GM19099 (cell line): ENCODE data around the gene ATP6V0B.
A peak's percentile ranks its signal among the peaks of the same experiment; 100 is the strongest.

Source experiments
- POLR2A ChIP-seq: IDR thresholded peaks from 3 replicates; pipeline ENCODE4 v1.6.1; 2011; ENCODE audit warnings: low read depth; ENCODE audit not compliant: insufficient read length; ENCODE audit errors: extremely low read depth

The ATP6V0B gene

DNA sequence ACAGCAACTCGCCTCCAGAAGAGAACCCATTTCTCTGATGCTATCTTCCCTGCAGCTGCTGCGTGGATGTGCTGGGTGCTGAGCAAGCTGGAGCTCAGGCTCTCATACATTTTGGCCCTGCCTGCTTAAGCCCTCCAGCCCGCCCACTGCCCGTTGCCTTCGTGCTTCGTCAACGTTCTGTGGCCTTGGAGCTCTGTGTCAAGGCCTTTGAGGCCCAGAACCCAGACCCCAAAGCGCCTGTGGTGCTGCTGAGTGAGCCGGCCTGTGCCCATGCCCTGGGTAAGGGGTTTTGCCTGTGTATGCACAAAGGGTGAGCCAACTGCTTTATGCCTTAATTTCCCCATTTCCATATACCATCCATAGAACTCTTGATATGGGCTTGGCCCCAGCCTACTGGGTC is 3.8 kb upstream of the ATP6V0B start:
- no peak for TF ChIP-seq POLR2A

DNA sequence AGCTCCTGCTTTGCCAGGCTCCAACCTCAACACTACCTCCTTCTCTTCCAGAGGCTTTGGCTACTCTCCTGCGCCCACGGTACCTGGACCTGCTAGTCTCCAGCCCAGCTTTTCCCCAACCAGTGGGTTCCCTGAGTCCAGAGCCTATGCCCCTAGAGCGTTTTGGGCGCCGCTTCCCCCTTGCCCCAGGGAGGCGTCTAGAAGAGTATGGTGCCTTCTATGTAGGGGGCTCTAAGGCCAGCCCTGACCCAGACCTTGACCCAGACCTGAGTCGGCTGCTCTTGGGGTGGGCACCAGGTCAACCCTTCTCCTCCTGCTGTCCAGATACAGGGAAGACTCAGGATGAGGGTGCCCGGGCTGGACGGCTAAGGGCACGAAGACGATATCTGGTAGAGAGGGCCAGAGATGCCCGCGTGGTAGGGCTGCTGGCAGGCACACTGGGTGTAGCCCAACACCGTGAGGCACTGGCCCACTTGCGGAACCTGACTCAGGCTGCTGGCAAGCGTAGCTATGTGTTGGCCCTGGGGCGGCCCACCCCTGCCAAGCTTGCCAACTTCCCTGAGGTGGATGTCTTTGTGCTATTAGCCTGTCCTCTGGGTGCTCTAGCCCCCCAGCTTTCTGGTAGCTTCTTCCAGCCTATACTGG is 3.3 kb upstream of the ATP6V0B start:
- TF ChIP-seq POLR2A: no peak

DNA sequence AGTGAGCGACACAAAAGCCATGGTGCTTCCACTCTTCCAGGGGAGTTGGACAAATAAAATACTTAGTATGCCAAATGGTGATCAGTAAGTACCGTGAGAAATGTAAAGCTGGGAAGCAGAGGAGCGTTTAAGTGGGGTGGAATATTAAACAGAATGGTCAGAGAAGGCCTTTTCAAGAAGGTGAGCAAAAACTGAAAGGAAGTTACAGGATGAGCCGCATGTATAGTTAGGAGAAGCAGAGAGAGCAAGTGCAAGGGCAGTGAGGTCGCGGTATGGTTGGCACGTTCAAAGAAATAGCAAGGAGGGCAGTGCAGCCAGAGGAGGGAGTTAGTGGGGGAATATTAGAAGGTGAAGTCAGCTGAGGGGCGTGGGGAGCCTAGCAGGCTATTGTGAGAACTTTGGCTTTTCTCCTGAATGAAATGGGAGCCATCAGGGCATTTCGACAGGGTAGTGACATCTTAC is 748 bp upstream of the ATP6V0B start:
- no peak for TF ChIP-seq POLR2A

DNA sequence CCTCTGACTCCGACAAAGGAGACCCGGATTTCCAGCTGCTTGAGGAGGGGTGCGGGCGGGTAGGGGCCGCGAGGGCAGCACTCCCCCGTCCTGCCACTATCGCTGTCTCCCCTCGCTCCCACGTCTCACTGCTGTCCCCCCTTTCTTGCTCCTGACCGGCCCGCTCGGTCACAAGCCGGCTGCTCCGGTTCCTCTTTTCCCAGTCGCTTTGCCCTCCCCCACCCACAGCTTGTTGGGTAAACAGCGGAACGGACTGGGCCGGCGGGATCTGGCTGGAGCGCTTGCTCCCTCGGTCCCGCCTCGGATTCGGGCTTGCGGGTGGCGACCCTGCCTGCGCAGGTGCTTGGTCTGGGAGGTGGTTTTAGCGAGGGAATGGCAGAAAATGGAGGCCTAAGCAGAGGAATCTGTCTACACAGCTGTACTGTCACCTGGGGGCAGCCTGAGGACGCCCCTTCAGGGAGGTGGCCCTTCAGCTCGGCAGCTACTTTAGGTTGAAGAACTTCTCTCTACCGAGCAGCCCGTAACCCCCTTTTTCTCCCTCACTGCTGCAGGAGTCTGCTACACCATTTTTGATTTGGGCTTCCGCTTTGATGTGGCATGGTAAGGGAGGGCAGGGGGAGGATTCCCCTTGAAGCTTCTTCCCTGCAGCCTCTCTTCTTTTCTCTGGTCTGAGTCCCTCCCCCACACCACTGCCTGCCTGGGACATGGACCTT is 645 bp downstream of the ATP6V0B start:
- TF ChIP-seq POLR2A: no peak

DNA sequence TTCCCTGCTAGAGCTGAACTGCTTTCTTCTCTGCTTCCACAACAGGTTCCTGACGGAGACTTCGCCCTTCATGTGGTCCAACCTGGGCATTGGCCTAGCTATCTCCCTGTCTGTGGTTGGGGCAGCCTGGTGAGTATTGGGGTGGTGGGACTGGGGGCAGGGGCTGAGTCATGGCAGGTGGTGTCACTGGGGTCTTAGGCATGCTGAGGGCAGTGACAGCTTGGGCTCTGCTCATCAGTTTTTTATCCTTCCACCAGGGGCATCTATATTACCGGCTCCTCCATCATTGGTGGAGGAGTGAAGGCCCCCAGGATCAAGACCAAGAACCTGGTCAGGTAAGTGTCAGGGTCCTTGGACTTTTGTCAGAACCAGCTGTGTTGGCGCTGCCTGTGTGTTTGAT is 1.3 kb downstream of the ATP6V0B start:
- TF ChIP-seq POLR2A: no peak

DNA sequence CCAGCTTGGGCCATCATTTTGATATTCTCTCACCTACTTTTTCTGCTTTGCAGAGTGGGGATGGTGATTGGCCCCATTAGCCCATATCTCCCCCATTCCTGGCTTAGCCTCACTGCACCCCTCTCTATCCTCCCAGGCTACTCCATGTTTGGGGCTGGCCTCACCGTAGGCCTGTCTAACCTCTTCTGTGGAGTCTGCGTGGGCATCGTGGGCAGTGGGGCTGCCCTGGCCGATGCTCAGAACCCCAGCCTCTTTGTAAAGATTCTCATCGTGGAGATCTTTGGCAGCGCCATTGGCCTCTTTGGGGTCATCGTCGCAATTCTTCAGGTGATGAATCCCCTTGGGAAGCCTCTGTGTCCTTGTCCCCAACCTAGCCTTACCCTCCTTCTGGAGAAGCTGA is 2.1 kb downstream of the ATP6V0B start:
- no peak for TF ChIP-seq POLR2A

DNA sequence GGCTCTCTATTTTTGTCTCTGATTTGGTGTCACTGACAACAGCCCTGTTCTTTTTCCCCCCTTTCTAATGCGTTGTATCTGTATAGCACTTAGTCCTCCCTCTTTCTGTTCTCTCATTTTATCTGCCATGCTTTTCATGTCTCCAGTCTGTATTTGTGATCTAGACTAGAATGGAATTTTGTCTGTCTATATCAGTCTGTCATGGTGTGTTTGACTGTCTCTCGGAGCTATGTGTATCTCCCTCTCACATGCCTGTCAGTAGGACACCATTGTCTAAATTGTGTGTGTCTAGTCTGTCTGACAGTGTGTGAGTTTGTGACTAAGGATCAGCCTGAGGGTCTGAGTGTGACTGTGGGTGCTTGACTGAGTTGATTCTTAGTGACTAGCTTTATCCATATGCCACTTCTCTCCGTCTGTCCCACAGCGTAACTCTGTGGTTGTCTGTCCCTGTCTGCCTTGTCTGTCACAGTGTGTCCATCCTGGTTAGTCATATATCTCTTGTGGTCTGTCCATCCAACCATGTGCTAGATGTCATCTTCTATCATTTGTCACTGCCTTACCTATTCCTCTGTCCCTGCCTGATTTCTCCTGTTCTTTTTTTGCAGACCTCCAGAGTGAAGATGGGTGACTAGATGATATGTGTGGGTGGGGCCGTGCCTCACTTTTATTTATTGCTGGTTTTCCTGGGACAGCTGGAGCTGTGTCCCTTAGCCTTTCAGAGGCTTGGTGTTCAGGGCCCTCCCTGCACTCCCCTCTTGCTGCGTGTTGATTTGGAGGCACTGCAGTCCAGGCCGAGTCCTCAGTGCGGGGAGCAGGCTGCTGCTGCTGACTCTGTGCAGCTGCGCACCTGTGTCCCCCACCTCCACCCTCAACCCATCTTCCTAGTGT is 2.9 kb downstream of the ATP6V0B start:
- TF ChIP-seq POLR2A: no peak

DNA sequence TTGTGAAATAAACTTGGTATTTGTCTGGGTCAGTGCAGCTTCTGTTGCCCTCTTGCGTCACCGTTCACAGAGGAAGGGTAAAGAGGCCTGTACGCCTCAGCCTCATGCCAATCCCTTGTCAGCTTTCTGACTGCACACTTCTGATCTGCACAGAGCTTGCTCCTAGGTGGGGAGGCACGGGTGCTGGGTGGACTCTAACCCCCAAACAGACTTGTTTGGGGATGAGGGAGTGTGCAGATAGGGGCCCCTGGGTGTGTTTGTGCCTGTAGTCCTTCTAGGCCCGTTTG is 3.4 kb downstream of the ATP6V0B start:
- no peak for TF ChIP-seq POLR2A

DNA sequence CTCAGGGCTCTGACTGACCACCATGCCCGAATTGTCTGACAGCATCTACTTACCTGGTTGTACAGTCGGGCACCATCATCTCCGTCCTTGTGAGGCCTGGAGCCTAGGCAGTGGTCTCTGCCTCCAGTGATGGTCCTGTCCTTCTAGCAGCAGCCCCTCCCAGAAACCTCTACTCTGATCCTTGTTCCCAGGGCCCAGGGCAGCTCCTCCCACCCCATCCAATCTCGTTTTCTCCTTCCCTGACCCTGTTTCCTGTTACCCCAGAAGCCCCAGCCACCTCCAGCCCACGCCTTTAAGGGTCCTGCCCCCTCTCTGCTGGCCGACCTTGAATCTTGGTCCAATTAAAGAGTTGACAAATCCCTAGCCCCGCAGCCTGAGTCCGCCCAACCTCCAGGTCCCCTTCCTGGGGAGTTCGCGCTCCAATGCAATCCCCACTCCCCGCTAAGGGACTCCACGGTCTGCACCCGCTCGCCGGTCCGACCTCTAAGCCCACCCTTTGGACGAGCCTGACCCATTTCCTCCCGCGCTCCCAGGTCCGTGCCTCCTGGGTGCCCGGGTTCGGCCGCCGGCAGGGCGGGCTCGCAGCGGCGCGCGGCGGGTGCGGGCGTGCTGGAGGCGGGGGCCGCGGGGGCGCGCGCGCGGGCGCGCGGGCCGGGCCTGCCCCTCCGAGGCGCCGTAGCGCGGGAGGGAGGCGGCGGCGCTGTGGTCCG is 3.9 kb downstream of the ATP6V0B start, which contains the start of gene B4GALT2:
Gene B4GALT2, plus strand, starts transcription at position 660 of the 710 bp plus-strand sequence. CDS start 1,951 bp downstream, outside the sequence.
- TF ChIP-seq POLR2A: peak; percentile 15

DNA sequence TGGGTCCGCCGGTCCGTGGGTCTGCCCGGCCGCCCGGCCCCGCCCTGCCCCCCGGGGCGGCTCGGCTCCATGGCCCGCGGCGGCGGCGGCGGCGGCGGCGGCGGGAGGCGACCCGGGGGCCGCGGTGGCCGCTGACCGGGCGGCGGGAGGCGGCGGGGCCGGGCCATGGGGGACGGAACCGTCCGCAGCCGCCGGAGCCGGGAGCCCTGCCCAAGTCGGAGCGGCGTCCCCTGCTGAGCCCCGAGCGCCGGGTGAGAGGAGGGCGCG is 4.4 kb downstream of the ATP6V0B start:
- no peak for TF ChIP-seq POLR2A

DNA sequence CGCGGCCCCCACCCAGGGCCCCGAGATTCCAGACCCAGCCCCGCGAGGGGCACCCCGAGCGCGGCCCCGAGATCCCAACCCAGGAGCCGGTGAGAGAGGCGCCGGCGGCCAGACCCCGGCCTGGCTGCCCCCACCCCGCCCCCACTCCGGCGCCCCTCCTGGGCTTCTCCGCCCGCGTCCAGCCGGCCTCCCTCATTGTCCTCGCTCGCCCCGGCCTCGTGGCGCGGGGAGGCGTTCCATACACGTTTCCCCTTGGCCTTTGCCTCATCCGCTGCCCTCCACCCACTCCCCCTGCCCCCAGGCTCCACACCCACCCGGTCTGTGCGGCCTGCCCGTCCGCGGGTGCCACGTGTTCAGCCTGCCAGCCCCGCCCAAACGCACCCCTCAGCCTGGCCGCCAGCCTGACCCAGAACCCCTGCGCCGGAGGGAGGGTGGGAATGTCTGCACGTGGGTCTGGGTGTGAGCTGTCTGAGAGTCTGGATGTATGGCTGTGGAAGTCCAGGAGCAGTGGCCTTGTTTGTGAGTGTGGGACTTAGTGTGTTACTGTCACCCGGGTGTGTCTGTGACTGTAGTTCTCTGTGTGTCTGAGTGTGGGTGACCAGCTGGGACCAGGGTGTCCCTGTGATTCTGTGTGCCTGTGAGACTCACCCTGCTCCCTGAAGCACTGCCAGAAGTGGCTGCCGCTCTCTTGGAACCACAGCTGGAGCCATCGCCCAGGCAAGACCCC is 4.9 kb downstream of the ATP6V0B start:
- TF ChIP-seq POLR2A: no peak

DNA sequence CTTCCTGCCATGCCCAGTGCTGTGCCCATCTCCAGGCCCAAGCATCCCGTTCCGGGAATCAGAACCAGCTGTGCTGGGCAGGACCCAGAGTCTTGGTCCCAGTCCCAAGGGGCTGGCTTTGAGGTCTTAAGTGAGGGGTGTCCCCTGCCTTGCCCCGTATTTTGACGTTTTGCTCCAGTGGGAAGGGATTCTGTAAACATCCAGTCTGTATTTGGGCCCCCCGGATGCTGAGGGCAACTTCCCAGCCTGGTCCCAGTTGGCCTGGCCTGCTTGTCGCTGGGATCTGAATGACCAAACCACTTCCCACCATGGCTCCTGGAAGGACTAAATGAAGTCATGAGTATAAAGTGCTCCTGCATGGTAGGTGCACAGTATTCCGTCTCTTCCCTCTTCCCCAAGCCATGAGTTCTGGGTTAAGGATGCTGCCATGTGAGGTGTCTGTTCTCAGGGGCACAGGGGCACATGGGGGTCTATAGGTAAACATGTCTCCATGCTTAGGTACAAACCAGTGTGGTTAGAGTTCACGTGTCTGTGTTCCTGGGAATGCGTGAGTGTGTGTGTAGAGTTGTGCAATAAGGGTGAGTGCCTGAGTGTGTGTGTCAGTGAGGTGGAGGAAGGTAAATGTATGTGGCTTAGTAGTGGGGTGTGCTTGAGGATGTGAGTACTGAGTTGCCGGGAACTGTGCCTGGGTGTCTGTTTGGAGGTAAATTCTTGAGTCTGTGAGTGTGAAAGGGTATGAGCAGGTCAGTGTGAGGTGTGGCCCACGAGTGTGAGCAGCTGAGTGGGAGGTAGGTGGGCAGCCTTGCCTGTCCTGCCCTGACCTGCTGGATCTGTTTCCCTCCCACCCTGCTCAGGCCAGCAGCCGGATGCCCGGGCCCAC is 5.7 kb downstream of the ATP6V0B start:
- TF ChIP-seq POLR2A: no peak

DNA sequence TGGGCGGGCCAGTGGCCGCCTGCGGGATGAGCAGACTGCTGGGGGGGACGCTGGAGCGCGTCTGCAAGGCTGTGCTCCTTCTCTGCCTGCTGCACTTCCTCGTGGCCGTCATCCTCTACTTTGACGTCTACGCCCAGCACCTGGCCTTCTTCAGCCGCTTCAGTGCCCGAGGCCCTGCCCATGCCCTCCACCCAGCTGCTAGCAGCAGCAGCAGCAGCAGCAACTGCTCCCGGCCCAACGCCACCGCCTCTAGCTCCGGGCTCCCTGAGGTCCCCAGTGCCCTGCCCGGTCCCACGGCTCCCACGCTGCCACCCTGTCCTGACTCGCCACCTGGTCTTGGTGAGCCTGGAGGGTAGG is 6.4 kb downstream of the ATP6V0B start:
- TF ChIP-seq POLR2A: no peak

DNA sequence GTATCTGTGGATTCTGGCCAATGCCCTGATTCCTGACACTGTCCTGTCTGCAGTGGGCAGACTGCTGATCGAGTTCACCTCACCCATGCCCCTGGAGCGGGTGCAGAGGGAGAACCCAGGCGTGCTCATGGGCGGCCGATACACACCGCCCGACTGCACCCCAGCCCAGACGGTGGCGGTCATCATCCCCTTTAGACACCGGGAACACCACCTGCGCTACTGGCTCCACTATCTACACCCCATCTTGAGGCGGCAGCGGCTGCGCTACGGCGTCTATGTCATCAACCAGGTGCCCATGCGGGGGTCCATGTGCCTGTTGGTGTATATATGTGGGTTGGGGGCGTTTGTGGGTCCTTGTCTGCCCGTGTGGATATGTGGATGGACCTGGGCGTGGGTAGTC is 6.9 kb downstream of the ATP6V0B start:
- TF ChIP-seq POLR2A: no peak
